ENCODE results near the gene PIM3.
"Not testable (repeated sequence)": the region's sequence is repeated elsewhere in the genome, so short reads cannot be mapped to it uniquely, and the experiment has no call there.

PIM3 gene

GRCh38 chr22:49943405-49943765, 17.2 kb upstream of the PIM3 start:
- no peak for DNase-seq (ENCODE audit: low read depth in 2 of 2)

GRCh38 chr22:49943771-49944398, 16.7 kb upstream of the PIM3 start:
- no peak for DNase-seq (ENCODE audit: low read depth in 2 of 2)

DNA sequence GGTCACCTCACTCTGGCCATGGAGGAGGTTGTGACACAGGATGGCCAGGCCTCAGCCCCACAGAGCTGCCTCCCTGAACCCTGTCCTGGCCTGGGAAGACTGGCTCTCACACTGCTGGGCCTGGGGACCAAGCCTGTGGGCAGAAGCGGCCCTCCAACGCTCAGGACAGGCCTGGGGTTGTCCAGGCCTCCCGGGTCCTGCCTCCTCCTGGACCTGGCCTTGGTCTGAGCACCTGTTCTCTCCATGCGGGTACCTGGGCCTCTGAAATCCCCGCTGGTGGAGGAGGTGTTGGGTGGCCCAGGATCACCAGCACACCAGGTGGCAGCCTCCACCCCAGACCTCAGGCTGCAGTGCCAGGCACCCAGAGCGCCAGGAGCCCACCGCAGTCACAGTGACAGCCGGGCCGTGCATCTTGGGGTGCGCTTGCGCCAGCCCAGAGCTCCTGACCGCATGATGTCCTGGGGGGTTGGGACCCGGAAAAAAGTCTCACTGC, 16.1 kb upstream of the PIM3 start:
- DNase-seq (ENCODE audit: low read depth in 2 of 2): no peak

DNA sequence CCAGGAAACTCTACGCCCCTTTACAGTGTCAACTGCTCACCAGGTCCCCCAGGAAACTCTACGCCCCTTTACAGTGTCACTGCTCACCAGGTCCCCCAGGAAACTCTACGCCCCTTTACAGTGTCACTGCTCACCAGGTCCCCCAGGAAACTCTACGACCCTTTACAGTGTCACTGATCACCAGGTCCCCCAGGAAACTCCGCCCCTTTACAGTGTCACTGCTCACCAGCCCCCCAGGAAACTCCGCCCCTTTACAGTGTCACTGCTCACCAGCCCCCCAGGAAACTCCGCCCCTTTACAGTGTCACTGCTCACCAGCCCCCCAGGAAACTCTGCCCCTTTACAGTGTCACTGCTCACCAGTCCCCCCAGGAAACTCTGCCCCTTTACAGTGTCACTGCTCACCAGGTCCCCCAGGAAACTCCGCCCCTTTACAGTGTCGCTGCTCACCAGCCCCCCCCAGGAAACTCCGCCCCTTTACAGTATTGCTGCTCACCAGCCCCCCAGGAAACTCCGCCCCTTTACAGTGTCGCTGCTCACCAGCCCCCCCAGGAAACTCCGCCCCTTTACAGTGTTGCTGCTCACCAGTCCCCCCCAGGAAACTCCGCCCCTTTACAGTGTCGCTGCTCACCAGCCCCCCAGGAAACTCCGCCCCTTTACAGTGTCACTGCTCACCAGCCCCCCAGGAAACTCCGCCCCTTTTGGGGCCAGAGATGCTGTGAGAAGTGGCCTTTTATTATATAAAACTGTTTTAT, 15.4 kb upstream of the PIM3 start:
- not testable (repeated sequence) for DNase-seq (ENCODE audit: low read depth in 2 of 2)

DNA sequence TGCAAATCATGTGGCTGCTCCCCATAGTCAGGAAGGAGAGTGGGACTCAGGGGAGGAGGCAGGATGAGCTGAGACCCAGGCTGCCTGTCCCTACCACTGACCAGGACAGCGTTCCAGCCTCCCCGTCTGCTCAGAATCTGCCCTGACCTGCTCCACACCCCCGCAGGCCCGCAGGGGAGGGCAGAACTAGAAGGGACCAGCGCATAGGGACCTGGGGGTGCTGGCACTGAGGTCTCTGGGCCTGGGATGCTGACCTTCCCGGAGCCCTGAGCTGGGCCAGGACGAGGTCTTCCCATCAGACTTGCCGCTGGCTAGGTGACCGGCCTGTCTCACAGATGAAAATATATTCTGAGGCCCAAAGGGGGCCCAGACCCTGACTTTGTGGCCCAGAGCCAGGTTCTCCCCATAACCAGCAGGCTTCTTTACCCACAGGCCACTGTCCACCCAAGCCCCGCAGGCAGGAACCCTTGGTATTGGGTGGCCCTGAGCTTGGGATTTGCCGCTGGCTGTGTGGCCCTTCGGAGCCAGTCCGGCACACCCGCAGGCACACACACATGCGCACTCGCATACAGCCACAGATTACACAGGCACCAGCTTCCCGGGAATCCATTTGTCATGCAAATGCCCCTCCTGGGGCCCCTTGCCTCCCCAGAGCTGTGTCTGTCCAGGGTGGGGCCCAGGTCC, 13.8 kb upstream of the PIM3 start:
- DNase-seq (ENCODE audit: low read depth in 2 of 2): no peak

DNA sequence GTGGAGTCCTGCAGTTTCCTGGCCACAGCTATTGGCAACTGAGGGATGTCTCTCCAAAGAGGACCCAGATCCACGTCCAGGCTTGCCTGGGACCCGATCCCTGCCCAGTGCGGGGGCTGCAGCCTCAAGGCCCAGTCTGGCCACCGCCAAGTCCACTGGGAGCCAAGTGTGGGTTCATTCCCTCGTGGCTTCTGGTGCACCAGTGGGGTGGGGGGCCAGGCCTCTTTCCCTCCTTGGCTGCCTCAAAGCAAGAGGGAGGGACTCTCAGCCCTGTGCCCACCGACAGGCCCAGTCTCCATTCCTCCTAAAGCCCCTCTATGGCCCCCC, 13.3 kb upstream of the PIM3 start:
- no peak for DNase-seq (ENCODE audit: low read depth in 2 of 2)

- DNase-seq (ENCODE audit: low read depth in 2 of 2): no peak
These were observed 12.2 kb upstream of the PIM3 start for GRCh38 chr22:49948116-49948957.

DNA sequence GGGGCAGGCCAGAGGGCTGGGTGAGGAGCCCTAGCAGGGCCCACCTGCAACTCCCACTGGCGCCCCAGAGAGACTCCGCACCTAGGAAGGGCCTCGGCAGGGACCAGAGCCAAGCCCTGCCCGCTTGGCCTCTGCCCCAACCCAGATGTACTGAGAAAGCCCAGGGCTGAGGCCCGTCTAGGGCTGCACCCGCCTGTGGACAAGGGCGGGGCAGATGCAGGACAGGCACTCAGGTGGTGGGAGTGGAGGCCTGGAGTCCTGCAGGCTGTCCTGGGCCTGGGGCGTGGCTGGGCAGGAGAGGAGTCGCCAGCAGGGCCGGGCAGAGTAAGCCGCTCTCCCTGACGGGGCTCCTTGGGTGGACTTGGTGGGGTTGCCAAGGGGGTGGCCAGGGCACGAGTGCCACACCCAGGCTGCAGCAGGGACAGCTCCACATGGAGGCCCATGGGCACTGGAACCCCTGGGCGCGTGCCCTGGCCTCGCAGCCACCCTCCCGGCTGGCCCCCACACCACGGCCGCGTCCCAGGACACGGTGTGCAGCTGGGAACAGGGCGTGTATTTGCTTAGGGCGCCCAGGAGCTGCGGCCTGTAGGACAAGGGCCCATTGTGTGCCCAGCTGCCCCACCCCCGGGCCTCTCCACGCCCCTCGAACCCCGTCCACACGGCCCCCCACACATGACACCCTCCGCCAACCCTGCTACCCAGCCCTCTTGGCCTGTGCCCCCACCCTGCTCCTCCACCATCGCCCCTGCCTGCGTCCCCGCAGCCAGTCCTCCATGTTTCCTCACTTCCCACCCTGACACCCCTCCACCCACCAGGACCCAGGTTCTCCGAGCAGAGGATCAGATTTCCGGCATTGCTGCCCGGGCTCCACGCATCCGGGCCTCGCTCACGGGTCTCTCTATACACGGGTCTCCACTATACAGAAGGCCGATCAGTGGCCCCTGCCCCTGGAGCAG, 11.3 kb upstream of the PIM3 start:
- DNase-seq (ENCODE audit: low read depth in 2 of 2): no peak

- DNase-seq (ENCODE audit: low read depth in 2 of 2): no peak
These were observed 10.7 kb upstream of the PIM3 start for GRCh38 chr22:49949914-49950292.

DNA sequence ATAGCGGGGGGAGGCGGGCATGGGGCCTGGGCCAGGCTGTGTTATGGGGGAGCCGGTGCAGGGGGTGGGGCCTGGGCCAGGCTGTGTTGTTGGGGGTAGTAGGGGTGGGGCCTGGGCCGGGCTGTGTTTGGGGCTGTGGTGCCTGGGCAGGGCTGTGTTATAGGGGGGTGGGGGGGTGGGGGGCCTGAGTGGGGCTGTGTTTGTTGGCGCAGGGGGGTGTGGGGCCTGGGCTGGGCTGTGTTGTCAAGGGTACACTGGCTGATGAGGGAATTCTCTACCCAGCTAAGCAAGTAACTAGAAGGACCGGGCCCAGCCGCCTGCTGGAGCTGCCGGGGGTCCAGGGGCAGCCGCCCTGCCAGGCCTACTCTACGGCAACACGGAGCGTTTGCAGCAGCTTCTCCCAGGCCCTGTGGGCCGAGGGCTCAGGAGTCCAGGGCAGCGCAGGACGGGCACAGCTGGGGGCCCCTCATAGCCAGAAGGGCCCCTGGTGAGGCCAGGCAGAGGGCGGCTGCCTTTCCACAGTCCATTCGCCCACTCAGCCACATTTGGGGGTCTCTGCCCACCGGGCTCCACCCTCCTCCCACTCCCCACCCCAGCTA, 10.1 kb upstream of the PIM3 start:
- no peak for DNase-seq (ENCODE audit: low read depth in 2 of 2)

DNA sequence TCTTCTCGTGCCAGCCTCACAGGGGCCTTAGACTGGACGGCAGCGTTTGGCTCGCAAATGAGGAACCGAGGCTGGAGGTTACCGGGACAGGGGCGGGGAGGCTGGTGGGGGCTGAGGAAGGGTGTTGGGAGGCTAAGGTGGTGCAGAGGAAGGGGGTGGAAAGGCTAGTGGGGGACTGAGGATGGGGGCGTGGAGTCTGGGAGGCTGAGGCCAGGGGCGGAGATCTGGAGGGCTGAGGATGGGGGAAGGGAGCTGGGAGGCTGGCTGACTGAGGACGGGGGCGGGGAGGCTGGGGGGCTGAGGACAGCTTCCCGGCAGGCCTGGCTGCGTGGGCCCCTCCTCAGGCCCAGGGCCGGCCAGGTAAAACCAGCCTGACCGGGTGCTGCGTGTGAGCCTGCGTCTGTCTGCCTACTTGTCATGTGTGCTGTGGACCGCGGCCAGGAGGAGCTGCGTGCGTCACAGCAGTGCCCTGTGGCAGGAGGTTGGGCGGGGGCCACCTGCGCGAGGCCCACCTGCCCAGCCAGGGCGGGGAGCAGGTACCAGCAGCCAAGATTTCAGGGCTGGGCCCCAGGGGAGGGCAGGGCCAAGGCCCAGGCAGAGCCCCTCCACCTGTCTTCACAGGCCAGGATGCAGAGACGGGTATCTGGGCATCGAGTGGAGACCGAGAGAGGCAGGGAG, 9.4 kb upstream of the PIM3 start:
- DNase-seq (ENCODE audit: low read depth in 2 of 2): no peak

DNA sequence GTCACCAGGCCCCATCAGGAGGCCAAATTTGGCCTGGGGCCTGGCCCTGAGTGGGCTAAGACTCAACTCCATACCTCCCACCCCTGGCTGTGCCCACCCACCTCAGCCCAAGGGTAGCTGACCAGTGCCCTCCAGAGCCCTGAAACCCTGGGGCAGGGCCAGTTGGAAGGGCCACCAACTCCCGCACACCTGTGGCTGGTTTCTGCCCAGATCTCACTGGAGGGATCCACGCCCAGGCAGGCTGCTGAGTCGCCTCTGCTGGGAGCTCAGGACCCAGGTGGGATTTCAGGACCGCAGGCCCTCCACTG, 8.9 kb upstream of the PIM3 start:
- no peak for DNase-seq (ENCODE audit: low read depth in 2 of 2)

DNA sequence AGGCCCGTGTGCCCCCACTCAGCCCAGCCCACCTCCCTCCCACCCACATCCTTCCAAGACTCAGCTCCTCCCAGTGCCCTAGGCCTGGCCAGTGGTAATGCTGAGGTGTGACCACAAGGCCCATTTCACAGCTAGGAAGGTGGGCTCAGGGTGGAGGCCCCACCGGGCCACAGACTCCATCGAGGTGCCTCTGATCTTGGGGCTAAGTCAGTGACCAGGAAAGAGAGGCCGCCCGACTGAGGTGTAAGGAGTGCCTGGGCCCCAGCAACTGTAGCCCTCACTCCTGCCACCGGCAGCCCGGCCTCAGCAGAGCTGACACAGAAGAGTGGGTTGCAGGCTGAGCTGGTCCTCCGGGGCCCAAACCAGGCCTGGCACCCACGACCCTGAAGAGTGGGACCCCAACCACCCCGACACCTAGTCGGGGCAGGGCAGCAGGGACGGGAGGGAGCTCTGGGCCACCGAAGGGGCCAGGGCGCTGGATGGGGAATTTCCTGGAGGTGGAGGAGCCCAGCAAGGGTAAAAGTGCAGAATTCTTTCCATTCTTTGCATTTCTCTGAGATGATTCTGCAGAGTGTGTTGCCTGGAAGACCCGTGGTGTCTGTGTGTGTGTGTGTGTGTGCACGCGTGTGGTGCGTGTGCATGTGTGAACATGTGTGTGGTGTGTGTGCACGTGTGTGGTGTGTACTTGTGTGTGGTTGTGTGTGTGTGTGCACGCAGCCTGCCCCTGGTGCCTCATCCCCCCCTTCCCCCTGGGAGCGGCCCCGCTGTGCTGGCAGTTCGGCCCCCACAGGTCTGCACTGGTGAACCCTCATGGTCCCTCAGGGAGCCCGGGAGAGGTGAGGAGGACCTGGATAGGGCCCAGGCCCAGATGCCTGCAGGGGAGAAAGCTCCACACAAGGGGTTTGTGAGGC, 8.3 kb upstream of the PIM3 start:
- DNase-seq (ENCODE audit: low read depth in 2 of 2): peak; percentile 81 to 85

- no peak for DNase-seq (ENCODE audit: low read depth in 2 of 2)
These were observed 7.4 kb upstream of the PIM3 start for GRCh38 chr22:49953027-49953679.

GRCh38 chr22:49953680-49954344, 6.8 kb upstream of the PIM3 start:
- no peak for DNase-seq (ENCODE audit: low read depth in 2 of 2)

- DNase-seq (ENCODE audit: low read depth in 2 of 2): no peak
These were observed 6.2 kb upstream of the PIM3 start for GRCh38 chr22:49954354-49954753.

DNA sequence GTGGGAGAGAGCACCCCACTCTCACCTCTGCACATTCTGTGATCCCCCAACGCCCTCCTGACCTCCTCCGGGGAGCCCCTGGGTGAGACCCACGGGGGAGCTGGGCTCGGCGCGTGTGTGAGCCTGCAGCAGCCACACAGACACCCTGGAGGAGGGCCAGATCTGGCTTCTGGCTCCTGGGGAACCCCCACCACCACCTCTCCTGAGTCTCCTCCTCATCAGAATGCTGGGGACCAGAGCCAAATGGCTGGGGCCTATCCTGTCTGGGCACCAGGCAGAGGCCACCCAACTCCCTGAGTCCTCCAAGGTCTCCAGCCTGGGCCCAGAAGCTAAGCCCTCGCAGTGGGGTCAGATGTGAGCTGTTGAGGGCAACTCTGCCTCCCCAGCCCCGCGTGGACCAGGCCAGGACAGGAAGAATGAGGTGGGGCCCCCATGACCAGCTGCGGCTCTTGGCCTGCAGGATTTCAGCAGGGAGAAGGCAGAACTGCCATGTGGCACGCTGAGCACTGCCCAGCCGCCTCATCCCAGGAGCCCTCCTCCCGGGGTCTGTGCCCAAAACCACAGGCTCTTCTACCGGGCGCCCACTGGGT, 5.5 kb upstream of the PIM3 start:
- no peak for DNase-seq (ENCODE audit: low read depth in 2 of 2)
